Stimulated activated memory B cell treated with anti-CD40 and anti-IgM and Interleukin-4, amounts not matched to agents 10 μg/mL and 1 μg/mL and 100 μg/mL, for 72 hours (primary cell): Measurements from ENCODE around the gene SEC63.
"Not testable (repeated sequence)": the region's sequence is repeated elsewhere in the genome, so short reads cannot be mapped to it uniquely, and the experiment has no call there.

Experiments used
- ATAC-seq: fragments of 150-1000 bp; cut with Tn5 transposase; 2 replicates; pipeline ENCODE4 v1.10.0; 2021
- H3K27ac Mint-ChIP-seq: one replicate; pipeline ENCODE4 v1.8.0; 2022; ENCODE audit warnings: mild to moderate bottlenecking, mixed read lengths
- H3K27me3 Mint-ChIP-seq: one replicate; pipeline ENCODE4 v1.8.0; 2022; ENCODE audit warnings: mixed read lengths
- H3K36me3 Mint-ChIP-seq: one replicate; pipeline ENCODE4 v1.8.0; 2022; ENCODE audit warnings: mixed read lengths
- H3K4me1 Mint-ChIP-seq: one replicate; pipeline ENCODE4 v1.8.0; 2022; ENCODE audit warnings: mixed read lengths
- H3K4me3 Mint-ChIP-seq: one replicate; pipeline ENCODE4 v1.8.0; 2022; ENCODE audit warnings: mild to moderate bottlenecking, moderate library complexity, mixed read lengths
- H3K9me3 Mint-ChIP-seq: one replicate; pipeline ENCODE4 v1.8.0; 2022; ENCODE audit warnings: mixed read lengths

SEC63 gene

DNA sequence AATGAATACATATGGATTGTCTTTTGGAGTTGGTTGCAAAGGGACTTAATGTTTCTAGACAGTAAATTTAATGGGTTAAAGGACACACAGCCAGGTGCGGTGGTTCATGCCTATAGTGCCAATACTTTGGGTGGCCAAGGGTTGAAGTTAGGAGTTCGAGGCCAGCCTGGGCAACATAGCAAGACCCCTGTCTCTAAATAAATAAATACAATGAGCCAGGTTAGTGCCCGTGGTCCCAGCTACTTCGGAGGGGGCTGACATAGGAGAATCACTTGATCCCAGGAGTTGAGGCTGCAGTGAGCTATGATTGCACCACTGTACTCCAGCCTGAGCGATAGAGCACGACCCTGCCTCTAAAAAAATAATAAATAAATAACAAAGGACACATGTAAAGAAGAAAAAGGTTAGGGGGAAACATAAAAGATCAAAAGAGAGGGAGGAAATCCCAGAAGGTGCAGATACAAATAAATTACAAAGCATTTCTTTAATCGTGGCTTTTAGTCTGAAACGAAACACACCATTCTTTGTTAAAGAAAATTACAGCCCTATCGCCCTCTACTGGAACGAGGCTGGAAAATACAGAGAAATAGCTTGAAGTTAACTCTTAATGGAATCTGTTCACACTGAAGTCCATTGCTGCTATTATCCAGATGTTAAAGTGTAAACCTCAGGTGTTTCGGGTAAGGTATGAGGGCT, 91.3 kb downstream of the SEC63 start:
- ATAC-seq, result no peak
- Mint-ChIP-seq H3K4me1 (peaks cover 38% of the 10 kb centered on the region), H3K4me3 (no peak overlapping the region), H3K9me3 (no peaks in the 10 kb centered on the region), H3K36me3 (peaks cover 24% of the 10 kb centered on the region), H3K27me3 (no peaks in the 10 kb centered on the region), H3K27ac (peak overlapping the region; percentile 24)

GRCh38 chr6:107864226-107865127, 93.5 kb downstream of the SEC63 start:
- Mint-ChIP-seq H3K36me3 (peaks cover 4% of the 10 kb centered on the region), H3K27ac (no peak overlapping the region)

GRCh38 chr6:107862383-107862782, 95.6 kb downstream of the SEC63 start:
- Mint-ChIP-seq H3K27ac (no peak overlapping the region), H3K27me3 (no peaks in the 10 kb centered on the region), H3K4me1 (peaks cover 13% of the 10 kb centered on the region), H3K4me3 (no peak overlapping the region), H3K9me3 (peaks cover 3% of the 10 kb centered on the region), H3K36me3 (no peaks in the 10 kb centered on the region)
- no peak for ATAC-seq

More at GRCh38 chr6:107864226-107865127, 93.5 kb downstream of the SEC63 start:
- H3K9me3 Mint-ChIP-seq, result no peaks in the 10 kb centered on the region
- peaks cover 20% of the 10 kb centered on the region for H3K4me1 Mint-ChIP-seq
- H3K27me3 Mint-ChIP-seq, result no peaks in the 10 kb centered on the region
- H3K4me3 Mint-ChIP-seq, result no peak overlapping the region
- ATAC-seq, result no peak

- H3K36me3 Mint-ChIP-seq, H3K27ac Mint-ChIP-seq, H3K27me3 Mint-ChIP-seq, ATAC-seq, H3K9me3 Mint-ChIP-seq, H3K4me3 Mint-ChIP-seq, H3K4me1 Mint-ChIP-seq: not testable (repeated sequence)
Observed at GRCh38 chr6:107860963-107861362, 97.0 kb downstream of the SEC63 start.

DNA sequence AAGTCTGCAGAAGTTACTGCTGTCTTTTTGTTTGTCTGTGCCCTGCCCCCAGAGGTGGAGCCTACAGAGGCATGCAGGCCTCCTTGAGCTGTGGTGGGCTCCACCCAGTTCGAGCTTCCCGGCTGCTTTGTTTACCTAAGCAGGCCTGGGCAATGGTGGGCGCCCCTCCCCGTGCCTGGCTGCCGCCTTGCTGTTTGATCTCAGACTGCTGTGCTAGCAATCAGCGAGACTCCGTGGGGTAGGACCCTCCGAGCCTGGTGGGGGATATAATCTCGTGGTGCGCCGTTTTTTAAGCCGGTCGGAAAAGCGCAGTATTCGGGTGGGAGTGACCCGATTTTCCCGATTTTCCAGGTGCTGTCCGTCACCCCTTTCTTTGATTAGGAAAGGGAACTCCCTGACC, 97.9 kb downstream of the SEC63 start:
- not testable (repeated sequence) for H3K4me3 Mint-ChIP-seq, H3K4me1 Mint-ChIP-seq, H3K9me3 Mint-ChIP-seq, H3K27ac Mint-ChIP-seq, H3K36me3 Mint-ChIP-seq, H3K27me3 Mint-ChIP-seq, ATAC-seq

DNA sequence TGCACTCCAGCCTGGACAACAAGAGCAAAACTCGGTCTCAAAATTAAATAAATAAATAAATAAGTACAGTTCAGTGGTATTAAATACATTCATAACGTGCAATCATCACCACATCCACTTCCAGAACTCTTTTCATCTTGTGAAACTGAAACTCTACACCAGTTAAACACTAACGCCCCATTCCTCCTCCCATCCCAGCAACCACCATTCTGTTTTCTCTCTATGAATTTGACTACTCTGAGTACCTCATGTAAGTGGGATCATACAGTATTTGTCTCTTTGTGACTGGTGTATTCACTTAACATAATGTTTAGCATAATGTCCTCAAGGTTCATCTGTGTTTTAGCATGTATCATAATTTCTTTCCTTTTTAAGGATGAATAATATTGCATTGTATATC, 104.8 kb downstream of the SEC63 start:
- no peaks in the 10 kb centered on the region for H3K36me3 Mint-ChIP-seq
- no peak overlapping the region for H3K27ac Mint-ChIP-seq
- peaks cover 13% of the 10 kb centered on the region for H3K4me1 Mint-ChIP-seq

DNA sequence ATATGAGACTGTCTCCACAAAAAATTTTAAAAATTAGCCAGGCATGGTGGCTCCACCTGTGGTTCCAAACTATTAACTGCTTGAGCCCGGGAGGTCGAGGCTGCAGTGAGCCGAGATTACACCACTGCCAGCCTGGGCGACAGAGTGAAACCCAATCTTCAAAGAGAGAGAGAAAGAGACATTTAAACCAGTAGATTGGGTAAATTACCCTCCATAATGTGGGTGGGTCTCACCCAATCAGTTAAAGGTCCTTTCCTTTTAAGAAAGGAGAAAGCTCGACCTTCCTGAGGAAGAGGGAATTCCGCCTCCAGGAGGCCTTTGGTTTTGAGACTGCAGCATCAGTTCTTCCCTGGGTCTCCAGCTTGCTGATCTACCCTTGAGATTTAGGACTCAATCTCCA, 108.7 kb downstream of the SEC63 start:
- ATAC-seq, result no peak
- Mint-ChIP-seq H3K4me3 (no peak overlapping the region), H3K36me3 (no peaks in the 10 kb centered on the region), H3K4me1 (peaks cover 20% of the 10 kb centered on the region), H3K27me3 (no peaks in the 10 kb centered on the region), H3K9me3 (no peaks in the 10 kb centered on the region), H3K27ac (no peak overlapping the region)

More for the DNA sequence above, 104.8 kb downstream of the SEC63 start:
- H3K4me3 Mint-ChIP-seq, result no peak overlapping the region
- no peaks in the 10 kb centered on the region for H3K9me3 Mint-ChIP-seq
- H3K27me3 Mint-ChIP-seq, result no peaks in the 10 kb centered on the region
- ATAC-seq, result no peak

DNA sequence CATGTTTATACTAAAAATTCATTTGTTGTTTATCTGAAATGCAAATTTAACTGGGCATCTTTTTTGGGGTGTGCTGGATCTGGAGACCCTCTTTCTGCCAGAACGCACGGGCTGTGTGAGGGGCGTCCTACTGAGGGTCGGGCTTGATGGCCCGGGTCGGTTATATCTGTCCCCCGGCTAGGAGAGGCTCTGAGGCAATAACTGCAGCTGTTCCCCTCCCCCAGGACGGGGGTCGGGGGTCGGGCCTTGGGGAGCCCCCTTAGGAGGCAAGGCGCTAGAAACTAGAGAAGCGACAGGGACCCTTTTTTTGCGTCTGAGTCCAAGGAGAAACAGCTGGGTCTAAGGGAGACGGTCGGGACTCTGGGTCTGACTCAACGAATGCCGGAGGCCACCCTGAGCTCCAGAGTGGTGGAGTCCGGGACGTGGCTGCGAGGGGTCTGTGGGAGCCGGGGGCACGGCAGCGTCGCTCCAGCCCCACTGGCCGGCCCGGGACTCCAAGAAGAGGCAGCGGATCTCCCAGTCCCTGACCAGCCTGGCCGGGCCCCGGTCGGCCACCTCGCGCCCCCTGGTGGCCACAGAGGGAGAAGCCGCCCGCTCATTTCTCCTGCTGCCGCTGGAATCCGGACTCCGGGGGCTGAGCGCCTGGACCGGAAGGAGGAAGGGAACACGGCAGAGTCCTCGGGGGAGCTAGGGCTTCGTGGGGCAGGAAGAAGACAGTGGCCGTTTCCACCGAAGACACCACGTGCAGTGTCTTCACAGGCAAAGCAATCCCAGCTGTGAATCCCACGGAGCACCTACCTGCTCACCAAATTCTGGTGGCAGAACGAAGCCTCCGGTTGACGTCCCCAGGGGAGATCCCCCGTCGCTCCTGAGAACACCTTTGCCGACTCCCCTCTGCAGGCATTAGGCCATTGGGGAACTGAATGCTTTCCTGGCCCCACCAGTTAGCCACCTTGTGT, 109.9 kb downstream of the SEC63 start:
- H3K4me1 Mint-ChIP-seq, result peaks cover 20% of the 10 kb centered on the region
- ATAC-seq, result peak; percentile 82
- no peaks in the 10 kb centered on the region for H3K9me3 Mint-ChIP-seq
- peak overlapping the region; percentile 83 for H3K27ac Mint-ChIP-seq
- peak overlapping the region; percentile 83 for H3K4me3 Mint-ChIP-seq
- no peaks in the 10 kb centered on the region for H3K36me3 Mint-ChIP-seq
- no peaks in the 10 kb centered on the region for H3K27me3 Mint-ChIP-seq

GRCh38 chr6:107846262-107846795, 111.7 kb downstream of the SEC63 start:
- no peaks in the 10 kb centered on the region for H3K36me3 Mint-ChIP-seq
- H3K4me3 Mint-ChIP-seq, result no peak overlapping the region
- ATAC-seq, result no peak
- H3K9me3 Mint-ChIP-seq, result no peaks in the 10 kb centered on the region
- H3K27ac Mint-ChIP-seq, result no peak overlapping the region
- H3K4me1 Mint-ChIP-seq, result peaks cover 21% of the 10 kb centered on the region
- H3K27me3 Mint-ChIP-seq, result no peaks in the 10 kb centered on the region

DNA sequence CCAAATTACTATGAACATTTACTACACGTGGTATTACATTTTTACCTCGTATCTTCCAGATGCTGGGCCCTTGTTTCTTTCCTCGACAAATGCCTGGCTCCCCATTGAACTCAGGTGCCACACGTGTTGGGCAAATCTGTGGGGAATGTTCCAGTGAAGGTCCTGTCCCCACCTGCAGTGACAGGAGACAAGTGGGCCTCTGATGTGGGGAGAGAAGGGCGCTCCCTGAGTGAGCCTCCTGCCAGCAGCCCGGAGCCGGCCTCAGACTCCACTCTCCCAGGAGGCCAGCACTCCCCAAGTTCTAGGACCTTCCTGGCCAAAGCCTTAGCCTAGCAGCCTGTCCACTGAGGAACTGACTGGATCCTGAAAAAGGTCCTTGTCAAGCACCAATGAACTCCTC, 112.2 kb downstream of the SEC63 start:
- H3K36me3 Mint-ChIP-seq, result no peaks in the 10 kb centered on the region
- no peak overlapping the region for H3K4me3 Mint-ChIP-seq
- peaks cover 21% of the 10 kb centered on the region for H3K4me1 Mint-ChIP-seq
- H3K27me3 Mint-ChIP-seq, result no peaks in the 10 kb centered on the region
- no peak for ATAC-seq
- H3K27ac Mint-ChIP-seq, result no peak overlapping the region
- no peaks in the 10 kb centered on the region for H3K9me3 Mint-ChIP-seq

DNA sequence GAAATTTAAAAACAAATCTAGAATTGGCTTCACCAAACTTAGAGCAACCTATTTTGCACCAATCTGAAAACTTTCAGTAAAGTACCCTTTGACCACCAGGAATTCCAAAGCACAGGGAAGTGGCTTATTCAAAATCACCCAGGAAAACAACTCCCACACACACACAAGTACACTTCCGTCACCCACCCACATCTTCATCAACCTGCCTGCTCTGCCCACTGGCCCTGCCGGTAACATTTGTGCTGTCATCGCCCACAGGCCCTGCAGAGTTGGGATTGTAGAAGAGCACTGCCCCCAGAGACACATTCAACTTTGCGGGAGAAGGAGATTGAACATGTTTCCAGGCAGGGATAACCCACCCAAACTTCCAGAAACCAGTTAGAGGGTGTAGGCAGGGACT, 114.6 kb downstream of the SEC63 start:
- Mint-ChIP-seq H3K4me3 (no peak overlapping the region), H3K27me3 (no peaks in the 10 kb centered on the region)

GRCh38 chr6:107841275-107841670, 116.7 kb downstream of the SEC63 start:
- Mint-ChIP-seq H3K9me3 (no peaks in the 10 kb centered on the region), H3K27ac (no peak overlapping the region), H3K36me3 (no peaks in the 10 kb centered on the region), H3K27me3 (no peaks in the 10 kb centered on the region), H3K4me1 (peaks cover 10% of the 10 kb centered on the region), H3K4me3 (no peak overlapping the region)
- ATAC-seq, result no peak

More for the DNA sequence above, 114.6 kb downstream of the SEC63 start:
- ATAC-seq, result no peak
- H3K36me3 Mint-ChIP-seq, result no peaks in the 10 kb centered on the region
- H3K9me3 Mint-ChIP-seq, result no peaks in the 10 kb centered on the region
- H3K27ac Mint-ChIP-seq, result peak overlapping the region; percentile 15
- peaks cover 18% of the 10 kb centered on the region for H3K4me1 Mint-ChIP-seq

DNA sequence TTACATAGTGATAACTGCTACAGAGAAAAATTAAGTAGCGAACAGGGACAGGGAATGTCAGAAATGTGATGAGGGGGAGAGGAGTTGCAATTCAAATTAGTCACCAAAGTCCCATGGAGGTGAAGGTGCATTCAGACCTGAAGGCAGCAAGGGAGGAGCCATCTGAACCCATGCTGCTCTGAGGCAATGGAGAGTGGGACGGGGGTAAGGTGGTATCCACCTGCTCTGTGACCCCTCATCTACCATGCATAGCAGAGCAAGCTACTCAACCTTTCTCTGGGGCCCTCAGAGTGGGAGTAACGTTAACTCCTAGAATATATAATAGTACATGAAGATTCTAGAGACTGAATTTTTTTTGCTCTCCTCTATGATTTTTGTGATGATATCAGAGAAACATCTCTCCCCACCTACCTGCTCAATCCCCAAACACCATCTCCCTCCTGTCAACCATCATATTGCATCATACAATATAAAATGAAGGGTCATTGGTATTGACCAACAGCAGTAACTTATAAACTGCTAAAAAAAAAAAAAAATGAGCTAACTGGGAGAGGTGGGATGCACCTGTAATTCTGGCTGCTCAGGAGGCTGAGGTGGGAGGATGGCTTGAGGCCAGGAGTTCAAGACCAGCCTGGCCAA, 117.3 kb downstream of the SEC63 start:
- H3K4me1 Mint-ChIP-seq, result peaks cover 10% of the 10 kb centered on the region
- H3K27ac Mint-ChIP-seq, result no peak overlapping the region
- no peak overlapping the region for H3K4me3 Mint-ChIP-seq
- no peaks in the 10 kb centered on the region for H3K27me3 Mint-ChIP-seq
- no peaks in the 10 kb centered on the region for H3K9me3 Mint-ChIP-seq
- no peaks in the 10 kb centered on the region for H3K36me3 Mint-ChIP-seq
- no peak for ATAC-seq

- Mint-ChIP-seq H3K27ac (no peak overlapping the region), H3K27me3 (no peaks in the 10 kb centered on the region), H3K9me3 (no peaks in the 10 kb centered on the region), H3K36me3 (no peaks in the 10 kb centered on the region), H3K4me1 (no peaks in the 10 kb centered on the region), H3K4me3 (no peak overlapping the region)
- ATAC-seq, result no peak
Observed at GRCh38 chr6:107833136-107833535, 124.9 kb downstream of the SEC63 start.
